Nucleus accumbens (tissue), 56 donors: Measurements from ENCODE around the gene ATP9B.

ENCODE experiments used
- DNase-seq, 56 donors: peaks; one replicate each; lab custom pipeline; 2025; lab: John Stamatoyannopoulos, UW

The ATP9B gene

DNA sequence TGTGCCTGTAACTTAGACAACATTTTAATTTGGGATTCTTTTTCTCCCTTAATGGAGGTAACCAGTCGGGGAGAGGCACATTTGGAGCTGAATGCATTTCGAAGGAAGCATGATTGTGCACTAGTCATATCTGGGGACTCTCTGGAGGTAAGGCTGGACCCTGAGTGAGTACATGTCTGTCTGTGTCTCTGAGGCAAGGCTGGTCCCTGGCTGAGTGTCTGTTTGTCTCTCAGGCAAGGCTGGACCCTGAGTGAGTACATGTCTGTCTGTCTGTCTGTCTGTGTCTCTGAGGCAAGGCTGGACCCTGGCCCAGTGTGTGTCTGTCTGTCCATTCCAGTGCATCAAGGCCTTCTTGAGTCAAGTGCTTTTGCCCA is 275.0 kb downstream of the ATP9B start:
- DNase-seq = no peak

DNA sequence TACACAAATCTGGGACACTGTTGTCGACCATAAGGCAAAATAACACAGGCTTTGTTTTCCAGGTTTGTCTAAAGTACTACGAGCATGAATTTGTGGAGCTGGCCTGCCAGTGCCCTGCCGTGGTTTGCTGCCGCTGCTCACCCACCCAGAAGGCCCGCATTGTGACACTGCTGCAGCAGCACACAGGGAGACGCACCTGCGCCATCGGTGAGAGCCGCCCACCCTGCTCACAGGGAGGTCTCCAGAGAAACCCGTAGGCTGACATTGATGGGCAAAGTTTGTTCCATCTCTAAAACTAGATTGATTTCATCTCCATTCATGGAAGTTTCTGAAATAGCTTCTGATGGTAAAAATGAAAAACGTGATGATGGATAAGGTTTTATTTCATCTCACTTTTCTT is 276.2 kb downstream of the ATP9B start:
- DNase-seq = peak in 21 of 56 donors; percentile 16 to 76 (median 49)

DNA sequence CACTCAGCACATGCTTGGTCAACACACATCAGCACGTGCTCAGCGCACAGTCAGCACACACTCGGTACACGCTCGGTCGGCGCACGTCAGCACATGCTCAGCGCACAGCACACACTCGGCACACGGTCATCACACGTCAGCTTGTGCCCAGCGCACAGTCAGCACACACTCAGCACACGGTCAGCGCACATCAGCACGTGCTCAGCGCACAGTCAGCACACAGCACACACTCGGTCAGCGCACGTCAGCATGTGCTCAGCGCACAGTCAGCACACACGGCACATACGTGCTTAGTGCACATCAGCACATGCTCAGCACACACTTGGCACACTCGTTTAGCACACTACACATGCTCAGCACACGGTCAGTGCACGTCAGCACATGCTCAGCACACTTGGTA is 276.8 kb downstream of the ATP9B start:
- DNase-seq = no peak

DNA sequence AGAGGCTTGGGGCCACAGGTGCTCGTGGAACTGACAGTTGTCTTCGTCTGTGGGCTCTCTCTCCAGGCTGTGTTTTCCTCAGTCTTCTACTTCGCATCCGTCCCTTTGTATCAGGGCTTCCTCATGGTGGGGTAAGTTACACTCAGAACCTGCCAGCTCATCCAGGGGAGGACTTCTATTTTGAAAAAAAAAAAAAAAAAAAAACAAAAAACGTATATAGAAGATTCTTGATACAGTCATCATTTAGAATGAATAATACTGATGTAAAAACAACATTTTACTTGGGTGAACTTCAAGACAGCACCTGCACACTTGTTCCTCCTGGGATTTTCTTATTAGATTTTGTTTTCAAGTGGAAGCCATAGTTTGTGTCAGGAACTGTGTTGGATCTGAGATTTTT is 278.9 kb downstream of the ATP9B start:
- DNase-seq = no peak

DNA sequence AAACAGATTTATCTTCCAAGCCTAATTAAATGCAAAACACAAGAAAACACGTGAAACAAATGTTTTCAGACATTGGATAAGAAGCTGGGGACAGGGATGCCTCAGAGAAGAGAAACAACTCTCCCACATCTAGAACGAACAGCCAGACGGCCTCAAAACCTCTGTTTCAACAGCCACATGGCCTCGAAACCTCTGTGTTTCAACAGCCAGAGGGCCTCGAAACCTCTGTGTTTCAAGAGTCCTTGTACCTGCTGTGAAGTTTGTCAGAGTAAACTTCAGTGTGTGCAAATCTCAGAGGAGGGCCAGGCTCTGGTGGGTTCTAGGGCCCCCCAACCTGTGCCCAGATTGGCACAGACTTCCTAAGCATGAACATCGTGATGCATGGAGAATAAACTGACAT is 283.2 kb downstream of the ATP9B start:
- DNase-seq = no peak

DNA sequence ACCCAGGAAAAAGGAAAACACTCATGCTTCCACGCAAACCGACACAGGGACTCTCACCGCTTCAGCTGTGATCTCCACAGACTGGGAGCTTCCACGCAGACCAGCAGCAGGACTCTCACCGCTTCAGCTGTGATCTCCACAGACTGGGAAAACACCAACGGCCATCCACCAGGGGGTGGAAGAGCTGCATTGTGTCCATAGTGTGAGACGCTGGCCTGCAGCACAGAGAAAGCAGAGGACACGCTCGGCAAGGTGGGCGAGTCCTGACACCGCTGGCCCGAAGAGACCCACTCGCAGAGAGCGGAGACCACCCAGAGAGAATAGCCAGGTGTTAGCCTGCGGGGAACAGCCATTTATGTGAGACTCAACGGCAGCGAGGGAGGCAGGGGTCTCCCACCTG is 284.1 kb downstream of the ATP9B start:
- peak in 25 of 56 donors; percentile 16 to 77 (median 38) for DNase-seq

DNA sequence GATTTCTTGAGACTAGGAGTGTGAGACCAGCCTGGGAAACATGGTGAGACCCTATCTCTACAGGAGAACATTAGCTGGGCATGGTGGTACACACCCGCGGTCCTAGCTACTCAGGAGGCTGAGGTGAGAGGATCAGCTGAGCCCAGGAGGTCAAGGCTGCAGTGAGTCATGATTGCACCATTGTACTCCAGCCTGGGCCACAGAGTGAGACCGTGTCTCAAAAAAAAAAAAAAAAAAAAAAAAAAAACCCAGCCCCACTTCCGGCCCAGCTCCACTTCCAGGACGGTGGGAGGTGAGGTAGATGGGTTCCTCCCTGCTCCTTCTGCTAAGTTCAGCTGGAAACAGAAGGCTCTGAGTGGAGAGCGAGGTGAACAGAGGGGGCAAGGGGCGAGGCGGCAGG is 285.2 kb downstream of the ATP9B start:
- DNase-seq = no peak

DNA sequence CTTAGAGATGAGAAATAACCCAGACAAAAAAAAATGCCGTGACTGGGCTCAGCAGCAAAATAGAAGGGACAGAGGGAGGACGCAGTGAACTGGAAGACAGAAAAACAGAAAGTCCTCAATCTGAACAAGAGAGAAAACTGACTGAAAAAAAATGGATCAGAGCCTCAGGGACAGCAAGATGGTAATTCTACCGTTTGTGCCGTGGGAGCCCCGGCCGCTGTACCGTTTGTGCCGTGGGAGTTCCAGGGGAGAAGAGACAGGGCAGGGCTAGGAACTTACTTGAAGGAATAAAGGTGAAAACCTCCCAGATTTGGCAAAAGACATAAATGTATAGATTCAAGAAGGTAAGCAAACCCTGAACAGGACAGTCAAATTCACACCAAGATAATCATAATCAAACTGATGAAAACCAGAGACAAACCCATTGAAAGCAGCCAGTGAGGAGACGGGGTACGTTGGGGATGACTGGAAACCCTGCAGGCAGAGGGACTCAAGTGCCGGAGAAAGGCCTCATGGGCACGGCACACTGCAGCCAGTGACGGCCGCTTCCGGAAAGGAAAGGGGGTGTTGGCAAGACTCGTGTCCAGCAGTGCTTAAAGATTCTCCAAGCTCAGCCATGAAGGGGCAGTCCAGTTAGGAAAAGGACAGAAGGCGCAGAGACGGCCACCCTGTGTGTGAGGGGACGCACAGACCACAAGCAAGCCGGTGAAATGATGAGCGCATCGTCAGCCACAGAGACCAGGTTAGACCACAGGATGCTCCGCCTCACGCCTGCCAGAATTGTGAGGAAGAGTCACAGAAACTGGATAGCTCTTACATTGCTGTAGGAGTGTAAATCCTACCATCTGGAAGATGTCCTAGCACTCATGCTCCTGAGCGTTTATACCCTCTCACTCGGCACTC is 286.5 kb downstream of the ATP9B start:
- DNase-seq = no peak

DNA sequence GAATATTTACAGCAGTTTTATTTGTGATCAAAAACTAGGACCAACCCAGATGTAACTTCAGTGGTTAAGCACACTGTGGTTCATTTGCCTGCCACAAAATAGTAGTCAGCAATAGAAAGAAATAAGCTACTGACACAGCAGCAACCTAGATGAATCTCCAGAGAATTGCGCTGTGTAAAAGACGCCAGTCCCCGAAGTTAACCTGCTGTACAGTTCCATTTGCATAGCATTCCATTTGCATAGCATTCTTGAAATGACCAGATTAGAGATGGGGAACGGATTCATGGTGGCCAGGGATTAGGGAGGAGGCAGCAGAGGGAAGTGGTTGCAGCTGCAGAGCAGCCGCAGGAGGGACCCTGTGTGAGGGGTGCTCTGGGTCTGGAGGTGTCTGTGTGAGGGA is 287.2 kb downstream of the ATP9B start:
- DNase-seq = no peak

DNA sequence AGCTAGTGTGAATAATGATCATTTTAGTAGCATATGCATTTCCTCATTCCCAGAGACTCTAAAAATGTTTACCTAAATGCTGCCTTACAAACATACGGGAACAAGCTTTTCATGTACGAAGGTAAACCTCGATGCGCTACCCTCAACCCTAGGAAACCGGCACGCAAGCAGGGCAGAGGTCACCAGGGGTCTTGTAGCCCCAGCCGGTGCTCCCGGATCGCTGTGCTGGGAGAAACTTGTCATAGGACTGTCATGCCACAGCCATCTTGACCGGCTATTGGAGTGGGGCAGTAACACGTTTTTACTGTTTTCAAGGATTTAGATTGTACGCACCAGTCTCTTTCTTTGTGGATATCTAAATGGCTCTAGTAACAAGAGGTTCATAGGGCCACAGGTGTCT is 291.7 kb downstream of the ATP9B start:
- no peak for DNase-seq

DNA sequence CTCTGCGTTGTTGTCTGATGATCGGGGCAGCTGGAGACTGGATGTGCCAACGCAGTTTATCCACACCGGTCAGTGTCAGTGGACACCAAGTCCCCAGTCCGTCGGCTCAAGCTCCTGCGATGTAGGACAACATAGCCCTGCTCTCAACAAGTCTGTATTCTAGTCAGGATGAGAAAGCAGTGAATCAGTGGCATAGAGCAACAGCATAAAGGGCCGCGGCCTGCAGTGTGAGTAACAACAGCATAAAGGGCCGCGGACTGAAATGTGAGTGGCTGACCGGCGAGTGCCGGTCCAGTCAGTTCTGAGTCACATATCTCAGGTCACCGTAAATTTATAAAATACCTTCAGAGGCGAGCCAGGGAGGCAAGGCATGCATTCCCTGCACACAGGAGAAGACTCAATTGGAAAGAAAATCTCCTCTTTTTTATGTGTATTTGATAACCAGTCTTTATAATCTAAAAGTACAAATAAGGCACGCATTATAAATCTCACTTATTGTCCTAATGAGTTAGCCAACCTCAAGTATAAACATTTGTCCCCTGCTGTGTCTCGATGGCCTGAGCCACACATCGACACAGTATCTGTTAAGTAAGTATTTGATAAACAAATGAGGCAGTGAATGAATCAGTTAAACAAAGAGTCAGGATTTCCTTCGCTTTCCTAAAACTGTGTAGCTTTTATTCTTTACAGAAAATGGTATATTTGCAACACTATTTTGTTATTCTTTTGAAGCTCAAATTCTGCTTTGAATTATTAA is 292.8 kb downstream of the ATP9B start:
- DNase-seq = no peak

DNA sequence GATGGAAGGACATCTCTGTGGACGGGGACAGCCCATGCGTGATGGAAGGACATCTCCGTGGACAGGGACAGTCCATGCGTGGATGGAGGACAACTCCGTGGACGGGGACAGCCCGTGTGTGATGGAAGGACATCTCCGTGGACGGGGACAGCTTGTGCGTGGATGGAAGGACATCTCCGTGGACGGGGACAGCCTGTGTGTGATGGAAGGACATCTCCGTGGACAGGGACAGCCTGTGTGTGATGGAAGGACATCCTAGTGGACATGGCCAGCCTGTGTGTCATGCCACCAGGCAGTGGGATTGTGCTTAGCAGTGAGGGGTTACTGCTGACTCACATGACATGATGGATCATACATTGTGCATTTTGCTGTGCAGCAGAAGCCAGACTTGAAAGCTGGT is 296.5 kb downstream of the ATP9B start:
- DNase-seq = no peak

DNA sequence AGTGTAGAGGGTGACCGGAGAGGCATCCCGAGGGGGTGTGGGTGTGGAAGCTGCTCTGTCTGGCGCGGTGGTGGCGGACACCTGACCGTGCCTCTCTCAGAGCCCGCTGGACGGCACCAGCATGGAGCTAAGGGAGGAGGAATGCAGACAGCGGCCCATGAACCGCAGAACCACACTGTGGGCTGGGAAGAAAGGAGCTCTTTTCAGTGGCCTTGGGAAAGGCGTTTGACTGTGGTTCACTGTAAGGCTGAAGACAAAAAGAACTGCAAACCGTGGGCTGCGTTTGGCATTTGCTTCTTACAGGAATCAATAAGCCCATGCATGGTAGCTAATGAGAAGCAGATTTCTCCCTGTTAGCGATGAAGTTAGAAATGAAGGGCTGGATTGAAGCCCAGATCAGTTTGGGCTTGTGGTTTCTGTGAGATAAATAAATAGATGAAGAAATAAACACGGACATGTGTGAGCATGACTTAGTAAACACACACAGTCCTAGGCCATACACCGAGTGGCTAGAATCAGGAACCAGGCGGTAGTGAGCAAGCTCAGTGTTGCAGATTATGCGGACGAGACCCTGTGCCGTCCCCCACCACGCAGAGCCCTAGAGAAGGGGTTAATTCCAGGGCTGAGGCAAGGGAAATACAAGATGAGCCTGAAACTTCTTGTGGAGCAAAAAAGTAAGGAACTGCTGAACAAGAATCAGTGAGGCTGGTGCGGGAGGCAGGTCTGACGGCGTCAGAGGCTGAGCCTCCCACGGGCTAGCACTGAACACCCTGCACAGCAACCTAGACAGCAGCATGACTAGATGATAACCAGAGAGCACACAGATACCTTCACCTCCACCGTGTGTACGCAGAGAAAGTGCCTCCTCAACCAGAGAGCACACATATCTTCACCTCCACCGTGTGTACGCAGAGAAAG is 297.2 kb downstream of the ATP9B start:
- DNase-seq = peak in 2 of 56 donors; percentile 15 to 19

DNA sequence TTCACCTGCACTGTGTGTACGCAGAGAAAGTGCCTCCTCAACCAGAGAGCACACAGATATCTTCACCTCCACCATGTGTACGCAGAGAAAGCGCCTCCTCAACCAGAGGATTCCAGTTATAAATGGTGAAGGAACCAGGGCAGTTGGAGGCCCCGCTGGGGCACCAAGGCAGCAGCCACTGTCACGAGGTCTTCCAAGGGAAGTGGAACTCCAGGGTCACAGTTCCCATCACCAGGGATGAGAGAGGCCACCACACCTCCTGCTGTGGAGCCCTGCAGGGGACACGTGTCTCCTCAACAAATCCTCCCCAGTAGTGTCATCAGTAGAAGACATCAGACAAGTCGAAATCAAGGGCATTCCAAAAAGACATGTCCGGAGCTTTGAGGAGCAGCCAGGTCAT is 298.3 kb downstream of the ATP9B start:
- no peak for DNase-seq

DNA sequence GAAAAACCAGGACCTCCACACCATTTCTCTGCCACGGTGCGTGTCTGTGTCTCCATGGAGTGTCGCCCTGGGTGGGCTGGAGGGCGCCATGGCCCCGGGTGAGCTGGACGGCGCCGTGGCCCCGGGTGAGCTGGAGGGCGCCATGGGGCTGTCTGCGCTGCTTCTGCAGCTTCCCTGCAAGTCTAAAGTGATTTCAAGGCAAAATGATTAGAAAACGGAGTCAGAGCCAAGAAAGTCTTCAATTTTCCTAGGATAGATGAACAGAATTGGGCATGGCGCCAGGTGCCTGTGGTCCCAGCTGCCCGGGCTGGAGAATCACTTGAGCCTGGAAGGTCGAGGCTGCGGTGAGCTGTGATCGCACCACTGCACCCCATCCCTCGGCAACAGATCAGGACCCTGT is 298.8 kb downstream of the ATP9B start:
- no peak for DNase-seq

DNA sequence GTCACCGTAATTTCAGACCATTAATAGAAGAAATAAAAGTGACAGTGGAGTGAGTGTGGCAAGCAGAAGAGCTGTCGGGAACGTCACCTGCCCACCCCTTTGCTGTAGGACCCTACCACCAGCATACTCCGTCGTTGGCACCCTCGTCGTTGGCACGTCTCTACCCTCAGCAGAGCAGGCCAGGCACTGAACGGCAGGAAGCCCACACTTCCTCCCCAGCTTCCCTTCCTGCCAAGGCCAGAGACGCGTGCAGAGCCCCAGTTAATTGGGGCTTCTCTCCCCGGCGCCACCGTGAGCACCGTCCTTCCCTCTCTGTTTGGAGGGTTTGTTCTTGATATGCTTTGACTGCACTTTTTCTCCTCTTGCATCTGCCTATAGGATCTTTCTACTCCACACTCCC is 299.5 kb downstream of the ATP9B start:
- no peak for DNase-seq

DNA sequence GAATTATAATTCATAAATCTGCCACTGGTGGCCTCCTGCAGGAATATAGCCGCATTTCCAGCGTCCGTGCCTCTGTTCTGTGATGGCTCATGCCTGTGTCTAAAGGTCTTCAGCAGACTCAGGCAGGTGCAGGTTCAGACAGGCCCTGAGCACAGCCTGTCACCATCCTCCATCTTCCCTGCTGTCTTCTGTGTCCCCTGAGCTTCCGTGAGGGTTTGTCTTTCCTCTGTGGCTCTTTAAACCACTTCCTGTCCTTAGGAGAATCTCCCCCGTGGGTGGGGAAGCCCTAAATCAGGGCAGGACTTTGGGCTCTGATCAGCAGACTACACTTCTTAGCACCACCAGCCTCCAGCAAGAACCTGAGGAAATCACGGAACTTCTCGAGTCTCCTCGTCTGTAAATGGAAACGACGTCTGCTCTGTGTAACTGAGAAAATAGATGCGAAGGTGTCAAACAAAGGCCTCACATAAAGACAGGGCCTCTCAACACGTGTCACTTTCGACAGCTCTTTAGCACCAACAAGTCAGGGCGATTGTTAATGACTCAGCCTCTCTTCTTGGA is 302.4 kb downstream of the ATP9B start:
- DNase-seq = no peak

DNA sequence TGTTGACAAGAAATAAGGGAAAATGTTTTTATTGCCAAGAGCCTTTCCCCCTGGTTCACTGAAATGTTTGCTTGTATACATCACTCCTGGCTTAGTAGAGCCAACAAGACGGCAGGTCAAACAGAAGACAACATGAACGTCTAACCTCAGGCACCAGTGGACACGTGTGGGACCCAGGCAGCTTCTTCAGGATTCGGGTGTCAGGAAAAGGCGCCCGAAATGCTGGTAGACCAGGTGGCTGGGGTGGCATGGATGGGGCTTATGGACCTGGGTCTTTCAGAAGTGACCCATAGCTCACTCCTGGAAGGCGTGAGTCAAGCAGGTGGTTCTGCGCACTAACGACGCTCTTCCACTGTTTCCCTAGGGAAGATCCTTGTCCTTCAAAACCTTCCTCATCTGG is 303.3 kb downstream of the ATP9B start:
- no peak for DNase-seq

DNA sequence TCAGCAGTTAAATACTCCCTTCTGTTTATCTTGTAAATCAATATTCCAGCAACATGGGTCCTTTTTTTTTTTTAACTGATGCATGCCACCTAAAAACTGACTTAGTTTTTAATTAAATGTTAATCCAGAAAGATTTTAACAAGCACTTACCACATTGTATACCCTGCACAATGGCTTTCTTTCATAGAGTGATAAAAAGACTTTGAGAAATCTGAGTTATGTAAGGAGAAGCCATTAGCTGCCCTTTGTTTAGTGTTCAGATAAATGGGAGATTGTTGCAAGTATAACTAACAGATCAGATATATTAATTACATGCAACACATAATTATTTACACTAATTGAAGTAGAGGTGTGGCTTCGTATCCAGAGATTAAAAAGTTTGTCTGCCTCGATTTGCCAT is 303.8 kb downstream of the ATP9B start:
- DNase-seq = no peak

DNA sequence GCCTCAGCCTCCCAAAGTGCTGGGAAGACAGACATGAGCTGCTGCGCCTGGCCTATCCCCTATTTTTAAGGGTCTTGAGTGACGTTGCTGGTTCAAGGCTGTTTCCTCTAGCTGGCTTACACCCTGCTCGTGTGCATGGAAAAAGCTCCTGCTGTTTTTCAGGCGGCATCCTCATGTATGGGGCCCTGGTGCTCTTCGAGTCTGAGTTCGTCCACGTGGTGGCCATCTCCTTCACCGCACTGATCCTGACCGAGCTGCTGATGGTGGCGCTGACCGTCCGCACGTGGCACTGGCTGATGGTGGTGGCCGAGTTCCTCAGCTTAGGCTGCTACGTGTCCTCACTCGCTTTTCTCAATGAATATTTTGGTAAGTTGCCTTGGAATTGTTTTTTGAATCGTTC is 304.5 kb downstream of the ATP9B start:
- no peak for DNase-seq
